NOMO-1 (cell line): ENCODE data around the gene ZNF423.

Experiments used
- DNase-seq, 2 experiments: peaks; one replicate each; lab custom pipeline; 2025; ENCODE audit not compliant: unreplicated experiment in 2 of 2; lab: John Stamatoyannopoulos, UW

The ZNF423 gene

GRCh38 chr16:49490321-49490705 is 365.6 kb downstream of the ZNF423 start:
- DNase-seq, result no peak

GRCh38 chr16:49489686-49490320 is 366.1 kb downstream of the ZNF423 start:
- DNase-seq, result no peak

GRCh38 chr16:49488740-49489525 is 367.0 kb downstream of the ZNF423 start:
- no peak for DNase-seq

GRCh38 chr16:49488336-49488735 is 367.6 kb downstream of the ZNF423 start:
- no peak for DNase-seq

GRCh38 chr16:49487746-49488145 is 368.2 kb downstream of the ZNF423 start:
- DNase-seq, result no peak

- no peak for DNase-seq
Observed at GRCh38 chr16:49486400-49486799, 369.5 kb downstream of the ZNF423 start.

DNA sequence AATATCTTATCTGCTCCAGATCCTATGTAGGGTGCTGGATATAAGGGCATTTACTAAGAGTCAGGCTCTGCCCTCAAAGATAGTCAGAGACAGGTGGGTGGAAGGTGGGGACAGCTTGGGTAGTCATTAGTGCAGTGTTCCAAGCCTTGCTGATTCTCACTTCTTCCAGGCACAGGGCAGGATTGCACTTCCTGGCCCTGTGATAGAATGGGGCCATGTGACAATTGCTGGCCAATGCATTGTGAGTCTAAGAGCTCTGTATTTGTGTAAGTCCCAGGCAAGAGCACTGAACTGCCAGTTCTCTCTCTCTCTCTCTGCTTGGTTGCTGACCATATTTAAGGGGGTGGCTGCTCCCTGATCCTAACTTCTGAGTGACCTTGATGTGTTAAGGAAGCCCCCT is 370.2 kb downstream of the ZNF423 start:
- no peak for DNase-seq

GRCh38 chr16:49484936-49485335 is 371.0 kb downstream of the ZNF423 start:
- DNase-seq, result no peak

DNA sequence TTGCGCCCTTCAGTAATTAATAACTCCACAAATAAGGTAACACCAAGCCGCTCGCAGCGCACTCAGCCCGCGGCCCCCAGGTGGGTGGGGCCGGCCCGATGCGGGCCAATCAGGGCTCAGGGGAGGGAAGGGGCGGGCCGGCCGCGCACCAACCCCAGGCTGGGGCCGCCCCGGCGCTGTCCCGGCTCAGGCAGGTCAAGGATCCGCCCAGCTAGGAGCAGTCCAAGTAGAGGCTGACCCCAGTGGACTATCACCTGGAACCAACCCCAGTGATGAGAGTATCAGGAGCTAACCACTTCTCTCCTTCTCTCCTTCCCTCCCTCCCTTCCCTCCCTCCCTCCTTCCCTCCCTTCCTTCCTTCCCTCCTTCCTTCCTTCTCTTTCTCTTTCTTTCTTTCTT is 371.5 kb downstream of the ZNF423 start:
- DNase-seq, result no peak

GRCh38 chr16:49483651-49484450 is 372.1 kb downstream of the ZNF423 start:
- no peak for DNase-seq

DNA sequence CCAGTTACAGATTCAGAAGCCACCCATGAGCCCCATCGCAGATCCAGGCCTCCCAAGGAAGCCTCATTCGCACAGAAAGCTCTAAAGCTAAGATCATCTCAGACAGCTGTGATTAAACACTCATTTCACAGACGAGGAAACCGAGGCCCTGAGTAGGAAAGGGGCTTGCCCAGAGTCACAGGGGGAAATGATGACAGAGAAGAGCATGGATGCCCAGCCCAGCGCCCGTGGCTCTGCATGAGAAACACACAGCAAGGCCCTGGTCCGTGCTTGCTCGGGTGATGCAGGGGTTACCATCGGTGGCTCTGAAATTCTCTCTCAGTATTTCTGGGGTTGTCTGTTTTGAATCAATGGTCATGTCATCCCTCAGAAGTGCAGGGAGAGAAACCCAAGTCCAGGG is 372.7 kb downstream of the ZNF423 start:
- DNase-seq, result no peak

GRCh38 chr16:49482690-49483089 is 373.2 kb downstream of the ZNF423 start:
- DNase-seq, result no peak

DNA sequence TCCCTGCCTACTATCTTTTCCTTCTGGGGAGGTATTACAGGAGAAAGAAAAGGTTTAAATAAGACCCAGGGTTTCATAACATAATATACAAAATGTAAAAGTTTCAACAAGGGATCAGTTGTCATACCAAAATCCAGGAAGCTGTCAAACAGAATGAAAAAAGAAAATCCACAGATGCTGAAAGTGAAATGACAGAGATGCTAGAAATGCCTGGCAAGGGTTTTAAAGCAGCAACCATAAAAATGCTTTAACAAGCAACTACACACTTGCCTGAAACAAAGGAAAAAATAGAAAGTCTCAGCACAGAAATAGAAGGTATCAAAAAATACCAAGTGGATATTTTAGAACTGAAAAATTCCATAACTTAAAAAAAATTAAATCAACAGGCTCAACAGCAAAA is 377.3 kb downstream of the ZNF423 start:
- no peak for DNase-seq

DNA sequence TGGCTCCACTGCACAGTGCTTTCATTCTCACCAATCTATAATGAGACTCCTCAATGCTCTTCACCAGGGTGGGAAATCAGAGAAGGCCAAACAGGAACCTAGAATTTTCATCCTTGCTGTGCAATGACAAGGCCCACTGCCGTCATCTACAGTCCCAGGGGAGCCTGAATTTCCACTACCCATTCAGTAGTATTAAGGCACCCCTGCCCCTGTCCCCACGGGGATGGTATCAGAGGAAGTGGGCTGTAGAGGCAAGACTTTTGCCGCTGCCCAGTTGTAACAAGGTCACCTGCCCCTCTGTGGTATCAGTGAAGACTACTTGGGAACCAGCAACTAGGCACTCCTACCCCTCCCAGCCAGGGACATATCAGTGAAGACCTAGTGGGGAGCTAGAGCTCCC is 377.8 kb downstream of the ZNF423 start:
- DNase-seq, result no peak

GRCh38 chr16:49477250-49477895 is 378.5 kb downstream of the ZNF423 start:
- no peak for DNase-seq

- no peak for DNase-seq
Observed at GRCh38 chr16:49474741-49475140, 381.2 kb downstream of the ZNF423 start.

GRCh38 chr16:49473773-49474172 is 382.1 kb downstream of the ZNF423 start:
- no peak for DNase-seq

- DNase-seq, result no peak
Observed at GRCh38 chr16:49473131-49473530, 382.8 kb downstream of the ZNF423 start.

DNA sequence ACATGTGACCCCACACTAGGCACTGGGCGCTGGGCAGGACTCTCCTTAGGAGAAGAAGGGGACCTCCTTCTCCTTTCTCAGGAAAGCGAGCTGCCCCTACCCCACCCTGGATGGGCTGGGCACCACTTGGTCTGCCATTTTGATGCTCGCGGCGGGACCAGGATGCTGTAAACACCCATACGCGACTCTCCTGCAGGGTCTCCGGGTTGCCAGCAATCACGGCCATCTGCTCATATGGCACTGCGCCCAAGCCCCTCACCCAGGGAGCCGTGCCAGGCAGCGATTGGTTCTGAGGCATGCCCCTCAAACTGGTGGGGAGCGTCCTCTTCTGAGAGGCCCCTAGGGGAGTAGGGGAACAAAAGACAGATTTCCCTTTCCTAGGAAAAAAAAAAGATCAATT is 383.3 kb downstream of the ZNF423 start:
- DNase-seq, result no peak

DNA sequence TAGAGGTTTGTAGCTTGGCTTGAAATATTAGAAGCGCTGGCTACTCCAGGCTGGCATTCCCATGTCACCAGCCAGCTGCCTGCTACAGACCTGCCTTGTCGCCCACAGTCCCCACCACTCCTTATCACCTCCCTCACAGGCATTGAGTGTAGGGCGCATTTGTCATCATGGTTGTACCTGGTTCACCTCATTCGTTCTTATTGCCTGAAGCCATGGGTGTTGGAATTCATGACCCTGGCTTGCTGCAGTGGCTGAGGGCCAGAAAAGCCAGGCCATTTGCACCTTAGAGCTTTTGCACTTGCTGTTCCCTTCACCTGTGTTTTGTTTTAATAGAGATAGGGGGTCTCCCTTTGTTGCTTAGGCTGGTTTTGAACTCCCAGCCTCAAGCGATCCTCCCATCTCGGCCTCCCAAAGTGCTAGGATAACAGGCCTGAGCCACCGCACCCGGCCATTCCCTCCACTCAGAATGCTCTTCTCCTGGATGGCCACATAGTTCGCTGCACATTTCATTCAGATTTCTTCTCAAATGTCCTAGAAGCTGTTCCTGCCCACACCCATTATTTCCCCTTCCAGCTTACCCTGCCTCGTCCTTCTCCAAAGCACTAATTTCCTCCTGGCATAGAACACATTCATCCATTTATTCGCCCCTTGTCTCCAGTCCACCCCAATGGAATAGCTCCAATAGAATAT is 384.7 kb downstream of the ZNF423 start:
- no peak for DNase-seq
